Measurements from ENCODE around the gene SLC25A1. TPM values are rescaled to one million over a fixed set of nuclear protein-coding genes. Genes with fewer than 3 reads are reported as not detected.

The SLC25A1 gene
- total and polyA plus RNA-seq, 7 donors = 7.3 to 23.1 (median 10.8) TPM

GRCh38 chr22:19138217-19139000, 40.1 kb downstream of the SLC25A1 start:
- WGBS, 3 donors = 64 to 75% (median 72%) methylated on average over 15 of the region's 15 CpGs
- intact Hi-C loops (cut with DNase I) = no loop called here
- H3K27ac ChIP-seq = no peak overlapping the region
- peaks cover 9 to 94% of the 10 kb centered on the region in 2 donors for H3K36me3 ChIP-seq (ENCODE audit: insufficient read depth in 1 of 2, low read depth in 1 of 2)
- ATAC-seq (peak in 1 of 4 donors; percentile 18), DNase-seq (no peak)
- no peak for TF ChIP-seq CTCF (IDR thresholded peaks at IDR 0.05)
- H3K9me3 ChIP-seq = no peaks in the 10 kb centered on the region
- H3K4me3 ChIP-seq = no peak overlapping the region
- H3K27me3 ChIP-seq (ENCODE audit: insufficient read depth in 3 of 3, low read length in 2 of 3) = no peaks in the 10 kb centered on the region
- peaks cover 4% of the 10 kb centered on the region for H3K4me1 ChIP-seq

- Histone ChIP-seq H3K36me3 (ENCODE audit: insufficient read depth in 1 of 2, low read depth in 1 of 2) (peaks cover 9 to 99% of the 10 kb centered on the region in 2 donors), H3K27me3 (ENCODE audit: insufficient read depth in 3 of 3, low read length in 2 of 3) (no peaks in the 10 kb centered on the region), H3K4me3 (no peak overlapping the region), H3K27ac (no peak overlapping the region), H3K4me1 (no peaks in the 10 kb centered on the region), H3K9me3 (no peaks in the 10 kb centered on the region)
- ATAC-seq (no peak), DNase-seq (no peak)
- 89 to 93% (median 92%) methylated on average over 11 of the region's 11 CpGs for WGBS, 3 donors
- TF ChIP-seq CTCF (IDR thresholded peaks at IDR 0.05) = no peak
- intact Hi-C loops (cut with DNase I) = no loop called here
Observed at GRCh38 chr22:19137384-19138216, 40.9 kb downstream of the SLC25A1 start.

- H3K27ac ChIP-seq = no peak overlapping the region
- H3K4me1 ChIP-seq = no peaks in the 10 kb centered on the region
- H3K4me3 ChIP-seq = no peak overlapping the region
- ATAC-seq = no peak
- no peak for TF ChIP-seq CTCF (IDR thresholded peaks at IDR 0.05)
- no peak for DNase-seq
- 89 to 94% (median 92%) methylated on average over 10 of the region's 10 CpGs for WGBS, 3 donors
- H3K36me3 ChIP-seq (ENCODE audit: insufficient read depth in 1 of 2, low read depth in 1 of 2) = peaks cover 9 to 98% of the 10 kb centered on the region in 2 donors
- intact Hi-C loops (cut with DNase I) = no loop called here
- H3K9me3 ChIP-seq = no peaks in the 10 kb centered on the region
- H3K27me3 ChIP-seq (ENCODE audit: insufficient read depth in 3 of 3, low read length in 2 of 3) = no peaks in the 10 kb centered on the region
Observed at GRCh38 chr22:19136915-19137314, 41.6 kb downstream of the SLC25A1 start.

GRCh38 chr22:19134874-19135273, 43.7 kb downstream of the SLC25A1 start:
- TF ChIP-seq CTCF (IDR thresholded peaks at IDR 0.05) = no peak
- WGBS, 3 donors = 89 to 94% (median 89%) methylated on average over 18 of the region's 18 CpGs
- Histone ChIP-seq H3K9me3 (no peaks in the 10 kb centered on the region), H3K27me3 (ENCODE audit: insufficient read depth in 3 of 3, low read length in 2 of 3) (no peaks in the 10 kb centered on the region), H3K4me3 (no peak overlapping the region), H3K27ac (no peak overlapping the region), H3K36me3 (ENCODE audit: insufficient read depth in 1 of 2, low read depth in 1 of 2) (peaks cover 9 to 85% of the 10 kb centered on the region in 2 donors), H3K4me1 (no peaks in the 10 kb centered on the region)
- intact Hi-C loops (cut with DNase I) = no loop called here
- DNase-seq (no peak), ATAC-seq (no peak)

Data from psoas muscle (tissue), 8 donors.